GM20000 (cell line): ENCODE measurements around the gene SERGEF.

Experiments used
- DNase-seq: peaks from one replicate; pipeline ENCODE4 v3.0.0; 2012; ENCODE audit warnings: low spot score
- TF ChIP-seq, protein P1 (sequence below): IDR thresholded peaks from 2 replicates; pipeline ENCODE4 v1.5.1; 2012; ENCODE audit warnings: mild to moderate bottlenecking, control low read depth; ENCODE audit errors: extremely low read depth, missing control alignments

Gene SERGEF

GRCh38 chr11:17861036-17861755, 151.7 kb downstream of the SERGEF start:
- no peak for DNase-seq
- TF ChIP-seq, protein P1, sequence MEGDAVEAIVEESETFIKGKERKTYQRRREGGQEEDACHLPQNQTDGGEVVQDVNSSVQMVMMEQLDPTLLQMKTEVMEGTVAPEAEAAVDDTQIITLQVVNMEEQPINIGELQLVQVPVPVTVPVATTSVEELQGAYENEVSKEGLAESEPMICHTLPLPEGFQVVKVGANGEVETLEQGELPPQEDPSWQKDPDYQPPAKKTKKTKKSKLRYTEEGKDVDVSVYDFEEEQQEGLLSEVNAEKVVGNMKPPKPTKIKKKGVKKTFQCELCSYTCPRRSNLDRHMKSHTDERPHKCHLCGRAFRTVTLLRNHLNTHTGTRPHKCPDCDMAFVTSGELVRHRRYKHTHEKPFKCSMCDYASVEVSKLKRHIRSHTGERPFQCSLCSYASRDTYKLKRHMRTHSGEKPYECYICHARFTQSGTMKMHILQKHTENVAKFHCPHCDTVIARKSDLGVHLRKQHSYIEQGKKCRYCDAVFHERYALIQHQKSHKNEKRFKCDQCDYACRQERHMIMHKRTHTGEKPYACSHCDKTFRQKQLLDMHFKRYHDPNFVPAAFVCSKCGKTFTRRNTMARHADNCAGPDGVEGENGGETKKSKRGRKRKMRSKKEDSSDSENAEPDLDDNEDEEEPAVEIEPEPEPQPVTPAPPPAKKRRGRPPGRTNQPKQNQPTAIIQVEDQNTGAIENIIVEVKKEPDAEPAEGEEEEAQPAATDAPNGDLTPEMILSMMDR: no peak

GRCh38 chr11:17859552-17859951, 153.3 kb downstream of the SERGEF start:
- no peak for DNase-seq
- TF ChIP-seq, protein P1: no peak

DNA sequence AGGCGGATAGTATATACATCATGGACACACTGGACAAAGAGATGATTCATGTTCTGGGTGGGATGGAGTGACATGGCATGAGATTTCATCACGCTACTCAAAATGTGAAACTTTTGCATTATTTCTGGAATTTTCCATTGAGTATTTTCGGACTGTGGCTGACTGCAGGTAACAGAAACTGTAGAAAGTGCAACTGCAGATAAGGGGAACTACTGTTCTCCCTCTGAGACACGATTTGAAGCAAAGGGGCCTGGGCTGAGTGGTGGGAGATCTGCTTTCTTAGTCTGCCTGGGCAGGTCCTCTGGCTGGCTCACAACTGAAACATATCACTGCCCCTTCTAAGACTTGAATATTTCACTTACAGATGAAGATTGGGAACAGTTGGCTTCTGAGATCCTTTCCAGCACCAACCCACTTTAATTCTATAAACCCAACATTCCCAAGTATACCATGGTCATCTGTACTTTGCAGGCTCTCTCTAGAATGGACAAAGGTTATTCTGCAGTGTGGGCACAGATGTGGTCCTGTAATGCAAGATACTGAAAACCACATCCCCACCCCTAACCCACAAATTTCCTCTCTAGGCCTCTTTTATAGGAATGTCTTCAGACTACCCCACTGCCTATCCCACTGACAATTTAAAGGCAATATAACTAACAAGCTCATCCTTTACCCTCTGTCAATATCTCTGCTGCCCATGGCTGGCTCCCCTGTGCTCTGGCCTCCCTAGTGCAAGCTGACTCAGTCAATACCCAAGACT, 157.1 kb downstream of the SERGEF start:
- TF ChIP-seq, protein P1: no peak
- no peak for DNase-seq

GRCh38 chr11:17853280-17853679, 159.6 kb downstream of the SERGEF start:
- DNase-seq: no peak
- TF ChIP-seq, protein P1: no peak

DNA sequence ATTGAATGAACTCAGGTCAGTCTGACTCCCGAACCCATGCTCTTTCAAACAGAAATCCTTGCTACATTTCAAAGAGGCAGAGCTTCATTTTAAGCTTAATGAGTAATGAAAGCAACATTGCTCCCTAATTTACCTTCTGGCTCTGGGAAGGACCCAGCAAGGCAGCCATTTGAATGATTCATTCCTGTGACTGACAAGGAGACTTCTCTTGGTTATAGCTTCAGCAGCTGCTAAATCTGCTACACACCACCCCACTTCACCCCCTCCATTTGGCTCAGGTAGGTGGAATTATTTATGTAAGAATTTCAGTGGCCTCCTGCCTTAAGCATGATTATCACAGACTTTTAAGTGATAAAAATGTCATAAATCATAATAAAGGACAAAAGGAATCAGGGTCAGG, 160.6 kb downstream of the SERGEF start:
- no peak for DNase-seq
- TF ChIP-seq, protein P1: no peak

DNA sequence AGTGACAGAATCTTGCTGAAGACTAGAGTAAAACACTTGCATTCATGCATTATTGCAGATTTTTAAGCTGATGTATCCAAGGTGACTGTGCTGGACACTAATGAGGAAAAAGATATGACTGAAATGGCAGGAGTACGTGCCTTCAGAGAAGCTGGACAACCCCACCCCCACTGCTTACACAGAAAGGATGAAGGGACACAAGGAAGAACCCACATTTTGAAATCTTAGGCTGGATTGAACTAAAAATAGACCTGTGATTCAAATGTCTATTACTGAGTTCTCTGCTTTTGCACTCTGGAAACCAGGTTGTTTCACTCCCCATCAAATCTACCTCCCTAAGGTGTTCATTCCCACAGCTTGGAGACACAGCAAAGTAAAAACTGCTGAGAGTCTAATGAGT, 161.2 kb downstream of the SERGEF start:
- TF ChIP-seq, protein P1: no peak
- DNase-seq: no peak

GRCh38 chr11:17850336-17850735, 162.5 kb downstream of the SERGEF start:
- TF ChIP-seq, protein P1: no peak
- no peak for DNase-seq
